HepG2 (cell line): ENCODE measurements around the gene PNPLA8. TPM values are rescaled to one million over a fixed set of nuclear protein-coding genes. Genes with fewer than 3 reads are reported as not detected.

Experiments used
- CCDC6 ChIP-seq: sonication (generic); formaldehyde crosslinking; IDR thresholded peaks from 2 replicates; pipeline ENCODE4 v1.8.1; 2022; ENCODE audit warnings: mild to moderate bottlenecking, missing genetic modification reagents, moderate library complexity
- MLLT10 ChIP-seq: sonication (generic); formaldehyde crosslinking; IDR thresholded peaks from 2 replicates; pipeline ENCODE4 v1.4.0; 2020; ENCODE audit warnings: missing genetic modification reagents
- MYPOP ChIP-seq: sonication (generic); formaldehyde crosslinking; IDR thresholded peaks from 2 replicates; pipeline ENCODE4 v1.8.1; 2023; ENCODE audit warnings: mild to moderate bottlenecking, moderate library complexity, missing genetic modification reagents
- NFKB2 ChIP-seq: sonication (generic); formaldehyde crosslinking; IDR thresholded peaks from 2 replicates; pipeline ENCODE4 v1.4.0; 2020; ENCODE audit warnings: missing genetic modification reagents, borderline replicate concordance
- RNF2 ChIP-seq: fragments of 450-650 bp; conservative IDR thresholded peaks from 2 replicates; pipeline ENCODE4 v1.6.1; 2016; ENCODE audit warnings: low read depth
- SPEN ChIP-seq: sonication (generic); formaldehyde crosslinking; IDR thresholded peaks from 2 replicates; pipeline ENCODE4 v1.5.1; 2020; ENCODE audit warnings: low read depth, mild to moderate bottlenecking, missing genetic modification reagents
- TBX3 ChIP-seq: fragments of 450-650 bp; IDR thresholded peaks from 2 replicates; pipeline ENCODE4 v1.6.1; 2017; ENCODE audit warnings: antibody characterized with exemption, mild to moderate bottlenecking, inconsistent platforms, borderline replicate concordance
- THYN1 ChIP-seq: sonication (generic); formaldehyde crosslinking; IDR thresholded peaks from 2 replicates; pipeline ENCODE4 v1.8.1; 2023; ENCODE audit warnings: low read depth, mild to moderate bottlenecking, moderate library complexity, missing genetic modification reagents, borderline replicate concordance
- TOE1 ChIP-seq: sonication (generic); formaldehyde crosslinking; IDR thresholded peaks from 2 replicates; pipeline ENCODE4 v1.4.0; 2020; ENCODE audit warnings: mild to moderate bottlenecking, missing genetic modification reagents
- ZNF101 ChIP-seq: sonication (generic); formaldehyde crosslinking; IDR thresholded peaks from 2 replicates; pipeline ENCODE4 v1.4.0; 2020; ENCODE audit warnings: mild to moderate bottlenecking, low read depth, missing genetic modification reagents, borderline replicate concordance
- ZNF256 ChIP-seq: sonication (generic); formaldehyde crosslinking; conservative IDR thresholded peaks from 2 replicates; pipeline ENCODE4 v1.4.0; 2020; ENCODE audit warnings: missing genetic modification reagents
- ZNF264 ChIP-seq: sonication (generic); formaldehyde crosslinking; IDR thresholded peaks from 2 replicates; pipeline ENCODE4 v1.4.0; 2020; ENCODE audit warnings: missing genetic modification reagents
- ZNF333 ChIP-seq: sonication (generic); formaldehyde crosslinking; IDR thresholded peaks from 2 replicates; pipeline ENCODE4 v1.4.0; 2020; ENCODE audit warnings: mild to moderate bottlenecking, missing genetic modification reagents, borderline replicate concordance
- ZNF513 ChIP-seq: sonication (generic); formaldehyde crosslinking; conservative IDR thresholded peaks from 2 replicates; pipeline ENCODE4 v1.5.0; 2020; ENCODE audit warnings: missing genetic modification reagents
- ZNF609 ChIP-seq: sonication (generic); formaldehyde crosslinking; IDR thresholded peaks from 2 replicates; pipeline ENCODE4 v1.4.0; 2020; ENCODE audit warnings: mild to moderate bottlenecking, missing genetic modification reagents, borderline replicate concordance
- ZNF788 ChIP-seq: sonication (generic); formaldehyde crosslinking; IDR thresholded peaks from 2 replicates; pipeline ENCODE4 v1.5.0; 2020; ENCODE audit warnings: mild to moderate bottlenecking, missing genetic modification reagents, borderline replicate concordance
- ZNF800 ChIP-seq: sonication (generic); formaldehyde crosslinking; IDR thresholded peaks from 2 replicates; pipeline ENCODE4 v1.4.0; 2020; ENCODE audit warnings: missing genetic modification reagents
- ZNF878 ChIP-seq: sonication (generic); formaldehyde crosslinking; IDR thresholded peaks from 2 replicates; pipeline ENCODE4 v1.8.1; 2023; ENCODE audit warnings: mild to moderate bottlenecking, missing genetic modification reagents, moderate library complexity
- polyA plus RNA-seq, 8 experiments: library from polyadenylated mRNA; depleted of rRNA in 3 of 8; stranded (reverse) in 7 of 8; unstranded in 1 of 8; fragments of >200 nt; fragmentation: Illumina TruSeq in 4 of 8; extraction: Trizol in 4 of 8; gene quantifications; 2 replicates each; pipeline versions ENCODE4 v1.2.1 to v1.2.3, GENCODE V29; 2011 to 2016; ENCODE audit warnings: low read depth in 4 of 8, missing spikeins in 1 of 8, mixed read lengths in 1 of 8; ENCODE audit not compliant: insufficient read depth in 1 of 8
- total RNA-seq, 5 experiments: library from RNA; depleted of rRNA; stranded (reverse); fragments of >200 nt; fragmentation: Illumina TruSeq; extraction: Trizol; gene quantifications; 2 replicates each; pipeline ENCODE4 v1.2.3, GENCODE V29; 2016; ENCODE audit warnings: low read depth in 1 of 5

PNPLA8 gene
- total and polyA plus RNA-seq, 2 of the 13 experiments (the other 11 are each of a cell fraction or from before 2014, with no cell fraction given), result 6.3 to 11.4 TPM

GRCh38 chr7:108569381-108570145 is 43.6 kb upstream of the PNPLA8 start, which contains the start of the genes DNAJB9 and THAP5 (continued):
- TF ChIP-seq ZNF609 (CRISPR knock-in tag) (peak; percentile 72), CCDC6 (CRISPR knock-in tag) (peak; percentile 77; the same call in 1 of the 2 replicates), ZNF788 (CRISPR knock-in tag) (peak; percentile 87; the same call in 1 of the 2 replicates), RNF2 (peak; percentile 76; the same call in 1 of the 2 replicates), NFKB2 (CRISPR knock-in tag) (peak; percentile 71; the same call in 1 of the 2 replicates), TBX3 (no peak), TOE1 (CRISPR knock-in tag) (no peak; the same call in 1 of the 2 replicates), SPEN (CRISPR knock-in tag) (peak; percentile 92), ZNF264 (CRISPR knock-in tag) (no peak), ZNF800 (CRISPR knock-in tag) (no peak), ZNF513 (CRISPR knock-in tag) (no peak), ZNF256 (CRISPR knock-in tag) (0 out of 2 replicates have a peak, but pooled peaks have one; percentile 63), MLLT10 (CRISPR knock-in tag) (no peak), ZNF333 (CRISPR knock-in tag) (peak; percentile 36; the same call in 1 of the 2 replicates), THYN1 (no peak), ZNF878 (CRISPR knock-in tag) (peak; percentile 90; the same call in 1 of the 2 replicates), ZNF101 (CRISPR knock-in tag) (peak; percentile 89; the same call in 1 of the 2 replicates), MYPOP (peak; percentile 87)
